HG03097 (cell line): ENCODE measurements around the gene ADD2.
"Not testable (repeated sequence)": the region's sequence is repeated elsewhere in the genome, so short reads cannot be mapped to it uniquely, and the experiment has no call there.

ENCODE experiments used
- ATAC-seq: cut with Tn5 transposase; IDR thresholded peaks from one replicate; pipeline ENCODE4 v1.9.1; 2021; ENCODE audit not compliant: unreplicated experiment, low FRiP score

The ADD2 gene

DNA sequence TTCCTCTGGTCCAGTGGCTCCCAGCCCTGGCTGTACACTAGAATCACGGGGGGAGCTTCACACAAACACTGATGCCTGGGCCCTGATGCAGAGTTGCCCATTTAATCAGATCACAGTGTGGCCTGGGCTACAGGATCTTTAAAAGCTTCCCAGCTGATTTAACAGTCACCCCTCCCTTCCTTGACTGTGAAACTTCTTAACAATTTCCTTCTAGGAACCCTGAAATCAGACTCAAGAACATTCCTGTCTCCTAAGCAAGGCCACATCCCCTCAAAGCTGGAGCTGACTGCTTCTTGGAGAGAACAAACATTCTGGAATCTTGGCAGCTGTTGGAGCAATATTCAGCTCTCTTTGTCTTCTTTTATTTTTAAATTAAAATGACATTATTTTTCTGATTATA lies 88.7 kb downstream of the ADD2 start:
- ATAC-seq: no peak

DNA sequence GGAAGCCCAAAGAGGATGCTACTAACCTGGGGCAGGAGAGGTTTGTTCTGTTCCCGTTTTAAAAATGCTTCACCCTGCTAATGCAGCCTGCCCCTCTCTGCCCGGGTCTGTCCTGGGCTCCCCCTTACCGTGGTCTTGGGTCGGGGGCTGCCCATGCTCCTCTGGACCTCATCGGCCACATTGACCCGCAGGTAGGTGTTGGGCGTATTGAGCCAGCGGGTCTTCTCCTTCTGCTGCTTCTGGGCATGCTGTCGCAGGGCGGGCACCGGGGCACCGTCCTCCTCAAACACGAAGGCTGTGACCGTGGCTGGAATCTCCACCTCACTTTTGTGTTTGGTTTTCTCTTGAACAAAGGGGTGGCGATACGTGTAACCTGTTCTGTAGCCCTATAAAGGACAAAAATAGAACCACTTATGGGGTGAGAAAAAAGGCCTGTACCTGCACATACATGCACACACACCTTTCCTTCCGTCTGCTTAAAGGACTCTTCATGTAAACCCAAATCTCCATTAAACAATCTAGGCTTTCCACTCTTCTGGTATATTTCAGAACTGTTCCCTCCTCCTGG lies 89.3 kb downstream of the ADD2 start:
- no peak for ATAC-seq

DNA sequence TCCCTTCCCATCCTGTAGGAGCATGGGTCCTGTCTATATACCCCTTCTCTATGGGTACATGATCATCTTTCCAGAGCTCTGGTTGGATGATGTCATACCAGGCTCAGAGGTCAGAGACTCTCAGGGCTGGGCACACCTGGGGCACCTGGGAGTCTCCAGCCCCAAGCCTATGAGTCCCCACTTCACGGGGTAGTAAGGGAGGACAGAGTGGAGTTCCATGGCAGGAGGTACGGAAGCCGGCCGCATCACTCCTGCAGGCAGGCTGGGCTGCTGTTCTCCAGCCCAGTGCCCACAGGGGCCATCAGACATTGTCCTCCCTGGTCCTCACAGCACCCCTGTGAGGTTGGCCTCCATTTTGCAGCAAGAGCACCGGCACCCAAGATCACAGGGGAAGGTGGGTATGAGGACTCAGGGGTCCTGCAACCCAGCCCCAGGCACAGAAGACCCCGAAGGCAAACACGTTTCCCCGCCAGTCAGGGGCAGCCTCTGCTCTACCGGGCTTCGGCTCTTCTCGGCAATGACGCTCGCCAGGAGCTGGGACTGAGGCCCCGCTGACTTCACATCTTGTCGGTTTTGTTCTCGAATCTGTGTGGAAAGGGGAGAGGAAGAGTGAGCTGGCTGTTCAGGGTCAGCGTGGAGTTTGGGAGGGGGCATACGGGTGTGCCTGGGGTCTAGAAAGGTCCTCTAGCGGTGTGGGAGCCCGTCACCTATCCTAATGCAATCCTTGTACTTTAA lies 91.5 kb downstream of the ADD2 start:
- no peak for ATAC-seq

DNA sequence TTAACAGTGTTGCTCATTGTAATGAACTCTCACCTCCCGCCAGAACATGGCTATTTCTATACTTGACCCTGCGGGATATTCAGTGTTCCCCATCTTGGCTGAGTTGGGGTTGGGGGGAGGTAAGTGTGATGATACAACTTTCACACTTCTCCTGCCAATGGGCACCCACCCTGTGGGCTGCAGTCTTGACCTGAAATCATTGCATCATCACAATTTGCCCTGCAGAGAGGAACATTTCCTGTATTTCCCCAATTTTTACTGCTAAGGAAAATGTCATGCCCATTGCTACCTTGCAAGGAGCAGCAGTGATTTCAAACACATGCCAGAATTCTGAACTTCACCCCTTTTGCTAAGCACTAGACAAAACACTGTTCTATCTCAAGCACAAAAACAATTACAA lies 92.1 kb downstream of the ADD2 start:
- ATAC-seq: no peak

DNA sequence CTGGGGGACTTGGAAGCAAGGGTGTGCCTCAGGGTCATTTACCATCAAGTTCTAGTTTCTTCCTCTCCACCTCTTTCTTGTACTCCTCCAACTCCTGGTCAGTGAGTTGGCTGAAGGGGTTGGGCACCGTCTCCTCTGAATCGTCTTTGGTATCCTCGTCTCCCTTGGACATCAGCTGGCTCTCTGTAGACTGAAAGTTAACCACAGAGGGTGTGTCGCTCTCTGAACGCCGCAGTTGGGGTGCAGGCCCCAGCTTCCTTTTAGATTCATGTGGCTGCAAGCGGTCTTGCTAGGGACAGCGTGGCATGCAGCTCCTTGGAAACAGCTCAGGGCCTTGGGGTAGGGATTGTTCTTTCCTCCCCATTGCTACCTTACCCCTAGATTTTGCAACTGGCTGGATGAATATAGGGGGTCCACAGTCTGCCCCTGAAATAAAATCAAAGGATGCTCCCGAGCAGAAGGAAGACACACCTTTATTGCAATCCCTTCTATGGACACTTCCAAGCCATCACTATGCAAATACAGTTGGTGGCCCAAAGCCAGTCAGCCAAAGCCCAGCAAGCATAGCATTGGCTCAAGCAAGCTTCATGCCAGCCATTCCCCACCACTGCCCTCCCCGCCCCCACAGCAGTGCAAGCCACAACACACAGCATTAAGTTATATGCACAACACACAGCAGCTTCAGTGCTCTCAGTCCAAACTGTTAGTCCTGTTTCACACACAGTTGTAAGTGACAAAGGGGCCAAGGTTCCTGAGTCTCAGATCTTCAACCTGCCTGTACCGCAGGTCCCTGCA lies 93.2 kb downstream of the ADD2 start:
- no peak for ATAC-seq

DNA sequence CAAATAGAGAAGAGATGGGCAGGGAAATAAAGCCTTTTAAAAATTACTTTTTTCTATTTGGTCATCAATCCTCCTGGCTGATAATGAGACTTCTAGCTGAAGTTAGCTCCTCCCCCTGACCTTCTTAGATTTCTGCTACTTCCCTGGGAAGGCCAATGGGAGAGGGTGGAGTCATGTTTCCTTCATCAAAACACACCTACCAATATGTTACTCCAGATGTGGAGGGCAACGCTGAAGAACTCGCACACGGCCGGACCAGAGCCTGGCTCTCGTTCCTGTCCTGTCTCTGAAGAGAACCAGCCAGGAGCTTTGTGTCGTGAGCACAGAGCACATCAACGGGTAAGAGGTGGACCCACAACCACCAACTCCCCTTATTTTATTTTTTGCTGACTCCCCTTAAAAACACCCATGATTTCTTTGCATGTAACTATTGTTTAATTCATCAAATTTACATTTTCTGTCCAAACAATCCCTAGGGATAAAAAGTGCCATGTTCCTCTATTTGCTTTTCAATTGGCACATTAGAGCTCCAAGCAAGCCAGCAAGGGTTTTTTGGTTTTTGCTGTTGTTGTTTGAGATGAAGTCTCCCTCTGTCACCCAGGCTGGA lies 94.9 kb downstream of the ADD2 start:
- ATAC-seq: no peak

DNA sequence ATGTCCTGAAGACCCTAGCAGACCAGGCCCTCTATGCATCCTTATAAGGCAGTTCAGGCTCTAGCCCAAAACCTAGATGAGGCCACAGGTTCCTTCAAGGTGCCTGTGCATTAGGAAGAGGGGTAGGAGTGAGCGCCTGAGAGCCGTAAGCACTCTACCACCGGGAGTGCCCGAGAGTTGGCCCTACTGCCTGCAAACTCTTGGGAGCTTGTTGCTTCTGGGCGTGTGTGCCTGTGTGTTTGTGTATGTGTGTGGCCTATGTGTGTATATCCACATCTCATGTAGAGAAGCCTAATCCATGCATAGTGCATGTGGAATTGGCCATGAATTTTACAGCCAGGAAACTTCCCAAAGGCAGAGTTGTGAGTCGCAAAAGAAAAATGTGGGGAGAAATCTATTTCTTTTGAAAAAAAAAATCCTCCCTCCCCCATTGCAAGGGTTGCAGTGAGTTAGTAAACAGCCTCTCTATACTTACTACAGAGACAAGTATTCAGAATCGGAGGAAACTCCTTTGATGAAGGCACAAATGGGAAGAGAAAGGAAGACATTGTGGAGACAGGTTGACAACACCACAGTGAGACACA lies 96.8 kb downstream of the ADD2 start:
- no peak for ATAC-seq

DNA sequence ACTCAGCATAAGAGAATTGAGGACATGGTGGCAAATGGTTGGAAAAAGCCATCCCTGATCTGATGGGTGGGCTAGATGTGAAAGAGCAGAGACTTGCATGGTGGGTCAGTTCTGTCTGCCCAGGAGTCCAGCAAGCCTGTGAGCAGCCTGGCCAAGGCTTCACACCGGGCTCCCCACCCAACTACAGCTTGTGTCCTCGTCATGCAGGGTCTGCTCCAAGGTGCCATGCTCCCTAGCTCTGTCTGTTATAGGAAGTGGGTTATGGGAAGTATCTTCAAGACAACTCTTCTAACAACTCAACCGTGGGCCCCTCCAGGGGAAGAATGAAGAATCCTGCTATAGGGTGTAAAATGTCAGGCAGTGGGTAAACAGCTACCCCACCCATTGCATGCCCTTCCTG lies 97.4 kb downstream of the ADD2 start:
- no peak for ATAC-seq

DNA sequence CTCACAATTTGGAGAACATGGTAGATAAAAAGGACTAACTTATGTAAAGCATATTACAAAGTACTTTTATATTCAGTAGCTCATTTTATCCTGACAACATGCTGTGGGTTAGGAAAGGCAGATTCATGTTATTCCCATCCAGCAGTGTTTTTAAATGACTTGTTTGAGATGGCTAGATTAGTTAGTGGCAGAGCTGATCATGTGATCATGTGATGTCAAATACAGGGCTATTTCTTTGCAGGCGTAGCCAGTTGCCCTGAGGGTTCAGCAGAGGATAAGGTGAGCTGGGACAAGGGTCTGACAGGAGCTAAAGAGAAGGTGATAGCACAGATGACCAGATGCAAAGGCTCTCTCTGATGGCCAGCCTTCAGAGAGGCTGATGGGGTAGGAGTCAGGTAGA lies 97.8 kb downstream of the ADD2 start:
- no peak for ATAC-seq

DNA sequence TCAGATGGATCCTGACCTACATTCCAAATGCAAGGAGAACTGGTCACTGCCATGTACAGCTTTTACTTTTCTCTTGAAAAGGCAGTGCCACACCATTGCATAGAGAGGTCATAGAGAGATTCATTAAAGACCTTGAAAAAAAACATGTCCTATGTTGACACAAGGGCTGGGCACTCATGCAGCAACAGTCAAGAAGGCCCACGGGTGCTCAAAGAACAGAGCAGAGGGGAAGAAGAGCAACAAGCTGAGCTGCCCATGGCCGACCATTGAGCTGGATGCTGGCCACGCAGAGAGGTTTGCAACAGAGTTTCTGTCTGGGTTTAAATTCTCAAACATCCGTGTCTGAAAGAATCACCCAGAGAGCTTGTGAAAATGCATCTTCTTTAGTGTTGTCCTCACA lies 99.1 kb downstream of the ADD2 start:
- ATAC-seq: no peak

DNA sequence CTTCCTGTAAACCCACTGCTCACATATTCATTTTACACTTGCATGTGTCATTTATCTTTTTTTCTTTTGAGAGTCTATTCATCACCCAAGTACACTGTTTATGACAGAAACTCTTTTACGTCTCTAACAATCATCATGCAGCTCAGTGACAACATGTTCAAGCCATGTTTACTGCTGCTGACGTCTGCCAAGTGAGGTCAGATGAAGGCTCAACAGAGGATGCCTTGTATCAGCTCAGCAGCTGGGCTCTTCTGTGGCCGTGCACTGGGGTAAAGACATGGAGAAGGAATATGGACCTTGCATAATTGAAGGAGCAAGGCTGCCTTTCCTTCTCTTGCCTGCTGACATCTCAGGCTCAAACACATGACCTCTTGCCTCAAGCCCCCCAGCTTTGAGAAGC lies 99.6 kb downstream of the ADD2 start:
- ATAC-seq: no peak

DNA sequence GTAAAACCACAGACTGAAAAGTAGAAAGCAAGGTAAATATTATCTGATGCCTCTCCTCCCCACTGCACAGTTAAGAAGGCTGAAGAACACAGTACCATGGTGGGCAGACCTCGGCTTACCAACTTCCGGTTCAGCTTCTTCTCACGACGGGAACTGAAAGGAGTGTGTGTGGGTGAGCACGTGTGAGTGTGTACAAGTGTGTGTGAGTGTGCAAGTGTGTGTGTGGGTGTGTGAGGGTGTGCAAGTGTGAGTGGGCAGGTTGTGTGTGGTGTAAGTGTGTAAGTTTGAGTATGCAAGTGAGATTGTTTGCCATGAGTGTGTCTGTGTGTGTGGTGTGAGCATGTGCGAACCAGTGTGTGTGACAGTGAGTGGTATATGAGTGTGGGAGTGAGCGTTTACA lies 103.5 kb downstream of the ADD2 start:
- ATAC-seq: no peak

DNA sequence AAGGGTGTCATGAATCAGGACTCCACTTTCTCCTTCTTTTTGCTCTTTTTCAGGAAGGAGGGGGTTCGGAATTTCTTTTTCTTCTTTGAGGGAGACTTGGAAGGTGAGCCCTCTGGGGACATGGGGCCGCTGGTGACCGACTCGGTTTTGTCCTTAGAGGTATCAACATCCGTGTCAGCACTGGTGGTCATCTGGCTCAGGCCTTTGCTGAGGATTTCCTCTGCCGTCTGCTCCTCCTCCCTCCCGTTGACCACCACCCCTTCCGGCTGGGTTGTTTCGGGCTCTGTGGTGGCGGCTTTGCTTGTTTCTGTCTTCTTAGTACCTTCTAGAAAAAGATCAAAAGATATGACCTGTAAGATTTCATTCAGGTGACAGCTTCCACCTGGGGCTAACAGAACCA lies 104.6 kb downstream of the ADD2 start:
- ATAC-seq: no peak

DNA sequence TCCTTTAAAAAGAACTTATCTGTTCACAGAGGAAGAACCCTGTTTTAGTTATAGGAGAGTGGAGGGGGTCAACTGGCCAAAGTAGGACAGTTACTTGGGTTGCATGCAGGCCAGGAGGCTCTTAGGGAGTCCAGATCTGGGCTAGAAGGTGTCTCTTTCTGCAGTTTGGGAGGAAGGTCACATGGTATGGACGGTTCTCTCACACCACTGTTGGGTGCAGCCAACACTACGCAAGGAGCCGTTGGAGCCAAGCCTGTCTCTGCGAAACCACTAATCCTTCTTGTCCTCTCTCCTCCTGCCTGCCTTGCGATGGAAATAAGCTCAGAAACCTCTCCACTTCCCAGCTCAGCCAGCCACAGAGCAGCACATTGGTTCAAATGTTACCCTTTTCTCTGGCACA lies 108.4 kb downstream of the ADD2 start:
- ATAC-seq: no peak

DNA sequence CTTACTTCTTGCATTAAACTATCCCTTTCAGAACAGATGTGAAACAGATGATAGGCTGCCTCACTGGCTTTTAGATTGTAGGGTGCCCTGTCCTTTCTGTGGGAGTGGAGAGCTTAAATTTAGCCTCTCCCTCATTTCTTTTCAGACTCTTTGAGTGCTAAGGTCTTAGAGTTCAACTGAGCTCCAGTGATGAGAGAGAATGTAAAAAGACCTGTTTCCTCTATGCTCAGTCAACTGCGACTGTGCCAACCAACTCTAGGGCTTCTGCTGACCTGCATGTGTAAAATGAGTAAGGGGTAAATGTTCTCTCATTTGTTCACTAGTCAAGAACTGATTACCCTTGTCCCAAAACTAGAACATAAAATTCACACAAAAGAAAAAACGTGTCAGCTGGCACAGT lies 109.5 kb downstream of the ADD2 start:
- no peak for ATAC-seq

DNA sequence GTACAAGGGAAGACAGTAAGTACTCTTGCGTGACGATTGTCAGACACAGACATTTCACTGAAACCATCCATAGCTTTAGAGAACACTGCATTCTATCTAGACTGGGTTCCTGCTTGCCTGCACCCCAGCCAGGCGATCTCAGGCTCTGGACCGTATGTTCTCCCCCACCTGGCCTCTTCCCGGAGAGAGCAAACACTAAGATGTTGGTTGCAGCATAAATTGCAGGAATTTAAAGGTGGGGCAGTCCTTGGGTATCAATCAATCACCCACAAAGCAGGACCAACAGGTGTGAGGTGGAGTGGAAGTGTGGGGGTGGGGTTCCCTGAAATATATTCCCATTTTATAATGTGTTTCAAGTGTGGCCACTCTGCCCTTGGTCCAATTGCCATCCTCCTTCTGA lies 110.8 kb downstream of the ADD2 start:
- no peak for ATAC-seq

DNA sequence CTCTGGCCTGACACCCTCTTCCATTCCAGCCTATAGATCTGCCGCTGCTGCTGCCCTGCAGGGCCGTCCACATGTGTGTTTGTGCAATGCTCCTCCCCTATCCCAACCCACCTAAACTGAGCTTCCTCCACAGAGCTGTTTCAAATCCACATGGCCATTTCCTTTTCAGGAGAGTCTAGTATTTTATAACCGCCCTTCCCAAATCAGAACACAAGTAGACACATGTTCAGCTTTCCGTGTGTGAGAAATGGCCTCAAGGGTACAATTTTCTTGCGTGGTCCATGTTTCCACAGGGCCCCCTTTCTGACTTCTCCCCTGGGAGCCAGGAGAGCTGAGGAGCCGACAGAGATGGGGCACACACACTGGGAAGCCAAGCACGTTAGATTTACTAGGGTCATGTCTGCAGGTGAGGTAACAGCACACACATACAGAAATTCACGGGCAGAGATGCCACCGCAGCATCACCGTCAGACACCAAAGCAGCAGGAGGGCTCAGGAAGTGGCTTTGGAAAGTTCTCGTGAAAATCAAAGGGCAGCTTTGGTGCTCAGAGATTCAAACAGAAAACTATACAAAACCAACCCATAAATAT lies 111.5 kb downstream of the ADD2 start:
- ATAC-seq: no peak

DNA sequence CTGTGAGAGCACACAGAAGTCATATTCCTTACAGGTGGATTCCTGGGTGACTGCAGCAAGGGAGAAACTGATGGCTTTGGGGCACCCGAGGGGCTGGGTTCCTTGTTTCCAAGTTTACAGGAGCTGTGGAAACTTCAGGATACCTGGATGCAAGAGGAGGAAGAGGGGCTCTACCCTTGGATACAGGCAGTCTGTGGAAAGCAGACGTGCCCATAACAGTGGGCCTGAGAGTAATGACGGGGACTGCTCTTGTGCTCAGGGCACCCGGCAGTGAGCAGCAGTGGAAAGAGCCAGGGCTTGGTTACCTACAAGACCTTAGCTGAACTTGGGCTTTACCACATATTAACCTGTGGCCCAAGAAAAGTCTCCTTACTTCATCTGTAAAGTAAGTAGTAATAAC lies 112.2 kb downstream of the ADD2 start:
- ATAC-seq: no peak

DNA sequence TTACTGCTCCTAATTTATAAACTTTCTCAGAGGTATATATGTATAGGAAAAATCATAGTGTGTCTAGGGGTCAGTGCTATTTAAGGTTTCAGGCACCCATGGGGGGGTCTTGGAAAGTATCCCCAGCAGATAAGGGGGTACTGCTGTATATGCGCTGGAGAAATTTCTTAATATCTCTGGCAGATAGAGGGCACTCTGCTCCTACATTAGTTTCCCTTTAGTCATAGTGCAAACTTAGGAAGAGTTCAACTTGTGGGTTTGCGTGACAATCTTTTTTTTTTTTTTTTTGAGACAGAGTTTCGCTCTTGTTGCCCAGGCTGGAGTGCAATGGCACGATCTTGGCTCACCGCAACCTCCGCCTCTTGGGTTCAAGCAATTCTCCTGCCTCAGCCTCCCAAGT lies 112.8 kb downstream of the ADD2 start:
- ATAC-seq: not testable (repeated sequence)

DNA sequence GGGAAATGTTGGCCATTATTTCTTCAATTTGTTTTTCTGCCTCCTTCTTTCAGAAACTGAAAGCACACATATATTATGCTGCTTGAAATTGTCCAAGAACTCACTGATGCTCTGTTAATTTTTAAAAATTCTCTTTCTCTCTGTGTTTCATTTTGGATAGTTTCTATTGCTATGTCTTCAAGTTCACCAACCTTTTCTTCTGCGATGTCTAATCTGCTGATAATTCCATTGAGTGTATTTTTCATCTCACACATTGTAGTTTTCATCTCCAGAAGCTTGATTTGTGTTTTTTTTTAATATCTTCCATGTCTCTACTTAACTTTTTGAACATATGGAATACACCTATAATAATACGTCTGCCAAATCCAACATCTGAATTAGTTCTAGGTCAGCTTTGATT lies 116.3 kb downstream of the ADD2 start:
- ATAC-seq: no peak

DNA sequence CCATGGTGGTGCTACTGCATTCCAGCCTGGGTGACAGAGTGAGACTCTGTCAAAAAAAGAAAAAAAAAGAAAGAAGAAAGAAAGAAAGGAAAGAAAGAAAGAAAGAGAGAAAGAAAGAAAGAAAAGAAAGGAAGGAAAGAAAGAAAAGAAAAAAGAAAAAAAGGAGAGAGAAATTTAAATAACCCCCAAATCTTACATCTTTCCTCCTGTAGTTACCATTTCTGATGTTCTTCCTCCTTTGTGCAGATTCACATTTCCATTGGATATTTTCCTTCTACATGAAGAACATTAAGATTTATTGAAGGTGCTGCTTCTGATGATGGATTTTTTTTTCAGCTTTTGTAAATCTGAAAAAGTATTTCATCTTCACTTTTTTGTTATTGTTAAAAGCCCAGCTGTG lies 117.0 kb downstream of the ADD2 start:
- ATAC-seq: no peak
